ENCODE measurements around the gene GGA2. TPM values are rescaled to one million over a fixed set of nuclear protein-coding genes. Genes with fewer than 3 reads are reported as not detected.
"Not testable (repeated sequence)": the region's sequence is repeated elsewhere in the genome, so short reads cannot be mapped to it uniquely, and the experiment has no call there.

Gene GGA2
- total RNA-seq, 1 donor from 2014 or later: 93.4 TPM

GRCh38 chr16:23552161-23552560 is 41.9 kb upstream of the GGA2 start:
- peaks cover 3% of the 10 kb centered on the region for H3K36me3 Mint-ChIP-seq (ENCODE audit: low read depth)
- peaks cover 6% of the 10 kb centered on the region for H3K4me1 Mint-ChIP-seq
- no peak for DNase-seq (ENCODE audit: low read depth, low spot score)
- no peak overlapping the region for H3K4me3 Mint-ChIP-seq
- no peaks in the 10 kb centered on the region for H3K27me3 Mint-ChIP-seq (ENCODE audit: low read depth)
- no peaks in the 10 kb centered on the region for H3K9me3 Mint-ChIP-seq
- no peak for TF ChIP-seq CTCF (conservative IDR thresholded peaks at IDR 0.05)
- H3K27ac Mint-ChIP-seq (ENCODE audit: unreplicated experiment): no peak overlapping the region

GRCh38 chr16:23549938-23550337 is 39.6 kb upstream of the GGA2 start:
- Mint-ChIP-seq H3K27ac (ENCODE audit: unreplicated experiment) (no peak overlapping the region), H3K9me3 (no peaks in the 10 kb centered on the region), H3K36me3 (ENCODE audit: low read depth) (peaks cover 3% of the 10 kb centered on the region)

DNA sequence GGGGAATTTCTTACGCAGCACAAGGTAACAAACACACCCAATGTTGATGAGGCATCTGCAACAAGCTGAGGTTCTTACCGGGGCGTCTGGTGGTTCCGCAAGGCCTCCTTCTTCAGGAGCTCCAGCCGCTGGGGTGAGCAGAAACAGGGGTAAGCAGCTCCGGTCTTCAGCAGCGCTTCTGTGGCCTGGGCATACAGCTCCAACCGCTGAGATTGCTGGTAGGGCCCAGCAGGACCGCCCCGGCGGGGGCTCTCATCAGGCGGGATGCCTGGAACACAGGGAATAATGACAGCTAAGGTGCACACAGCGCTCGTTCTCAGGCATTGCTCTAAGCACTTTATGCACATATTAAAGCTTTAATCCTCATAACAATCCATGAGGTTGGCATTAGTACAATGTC is 34.1 kb upstream of the GGA2 start:
- Mint-ChIP-seq H3K4me3 (no peak overlapping the region), H3K27me3 (ENCODE audit: low read depth) (no peaks in the 10 kb centered on the region), H3K27ac (ENCODE audit: unreplicated experiment) (no peak overlapping the region), H3K36me3 (ENCODE audit: low read depth) (no peaks in the 10 kb centered on the region), H3K9me3 (no peaks in the 10 kb centered on the region), H3K4me1 (no peaks in the 10 kb centered on the region)
- no peak for TF ChIP-seq CTCF (conservative IDR thresholded peaks at IDR 0.05)
- DNase-seq (ENCODE audit: low read depth, low spot score): no peak

More at GRCh38 chr16:23549938-23550337, 39.6 kb upstream of the GGA2 start:
- Mint-ChIP-seq H3K4me3 (no peak overlapping the region), H3K27me3 (ENCODE audit: low read depth) (no peaks in the 10 kb centered on the region), H3K4me1 (no peaks in the 10 kb centered on the region)
- no peak for TF ChIP-seq CTCF (conservative IDR thresholded peaks at IDR 0.05)
- no peak for DNase-seq (ENCODE audit: low read depth, low spot score)

GRCh38 chr16:23540817-23541178 is 30.5 kb upstream of the GGA2 start:
- H3K27ac Mint-ChIP-seq (ENCODE audit: unreplicated experiment); H3K9me3 Mint-ChIP-seq; H3K36me3 Mint-ChIP-seq (ENCODE audit: low read depth); DNase-seq (ENCODE audit: low read depth, low spot score); H3K4me1 Mint-ChIP-seq; H3K4me3 Mint-ChIP-seq; H3K27me3 Mint-ChIP-seq (ENCODE audit: low read depth): not testable (repeated sequence)

GRCh38 chr16:23539984-23540816 is 29.9 kb upstream of the GGA2 start:
- no peak for TF ChIP-seq CTCF (conservative IDR thresholded peaks at IDR 0.05)
- Mint-ChIP-seq H3K27me3 (ENCODE audit: low read depth) (no peaks in the 10 kb centered on the region), H3K4me1 (no peaks in the 10 kb centered on the region), H3K36me3 (ENCODE audit: low read depth) (no peaks in the 10 kb centered on the region), H3K4me3 (no peak overlapping the region), H3K9me3 (no peaks in the 10 kb centered on the region), H3K27ac (ENCODE audit: unreplicated experiment) (no peak overlapping the region)
- DNase-seq (ENCODE audit: low read depth, low spot score): no peak

- H3K4me3 Mint-ChIP-seq: no peak overlapping the region
- H3K36me3 Mint-ChIP-seq (ENCODE audit: low read depth): no peaks in the 10 kb centered on the region
- H3K27ac Mint-ChIP-seq (ENCODE audit: unreplicated experiment): no peak overlapping the region
- DNase-seq (ENCODE audit: low read depth, low spot score): no peak
- H3K9me3 Mint-ChIP-seq: no peaks in the 10 kb centered on the region
- no peak for TF ChIP-seq CTCF (conservative IDR thresholded peaks at IDR 0.05)
- no peaks in the 10 kb centered on the region for H3K4me1 Mint-ChIP-seq
- no peaks in the 10 kb centered on the region for H3K27me3 Mint-ChIP-seq (ENCODE audit: low read depth)
Measured at GRCh38 chr16:23538919-23539278, 28.6 kb upstream of the GGA2 start.
